T-helper 1 cell treated with Interleukin-12 subunit alpha and Interleukin-12 subunit beta and Interleukin-4 antibody, amounts not matched to agents 30 μg/mL and 1 μg/mL, for 36 hours (primary cell): ENCODE results near the gene PIK3R1.

Experiments used
- H3K27ac Mint-ChIP-seq: one replicate; pipeline ENCODE4 v1.8.0; 2021; ENCODE audit warnings: mild to moderate bottlenecking, mixed read lengths
- H3K27me3 Mint-ChIP-seq: one replicate; pipeline ENCODE4 v1.8.0; 2021; ENCODE audit warnings: low read depth, mixed read lengths
- H3K36me3 Mint-ChIP-seq: one replicate; pipeline ENCODE4 v1.8.0; 2021; ENCODE audit warnings: low read depth, mixed read lengths
- H3K4me1 Mint-ChIP-seq: one replicate; pipeline ENCODE4 v1.8.0; 2021; ENCODE audit warnings: low read depth, mixed read lengths
- H3K4me3 Mint-ChIP-seq: one replicate; pipeline ENCODE4 v1.8.0; 2021; ENCODE audit warnings: mild to moderate bottlenecking, moderate library complexity, mixed read lengths
- H3K9me3 Mint-ChIP-seq: one replicate; pipeline ENCODE4 v1.8.0; 2021; ENCODE audit warnings: mixed read lengths

PIK3R1 gene

GRCh38 chr5:68305223-68305870 is 89.8 kb downstream of the PIK3R1 start:
- Mint-ChIP-seq H3K9me3 (no peaks in the 10 kb centered on the region), H3K4me3 (no peak overlapping the region), H3K27ac (no peak overlapping the region), H3K27me3 (peaks cover 22% of the 10 kb centered on the region), H3K4me1 (peaks cover 18% of the 10 kb centered on the region), H3K36me3 (peaks cover 11% of the 10 kb centered on the region)

GRCh38 chr5:68306361-68307014 is 90.9 kb downstream of the PIK3R1 start:
- H3K4me1 Mint-ChIP-seq = peaks cover 13% of the 10 kb centered on the region
- H3K36me3 Mint-ChIP-seq = peaks cover 7% of the 10 kb centered on the region
- H3K4me3 Mint-ChIP-seq = no peak overlapping the region
- H3K27ac Mint-ChIP-seq = no peak overlapping the region
- peaks cover 27% of the 10 kb centered on the region for H3K27me3 Mint-ChIP-seq
- H3K9me3 Mint-ChIP-seq = no peaks in the 10 kb centered on the region

GRCh38 chr5:68313336-68313735 is 97.8 kb downstream of the PIK3R1 start:
- peaks cover 27% of the 10 kb centered on the region for H3K27me3 Mint-ChIP-seq
- H3K4me1 Mint-ChIP-seq = peaks cover 17% of the 10 kb centered on the region
- H3K36me3 Mint-ChIP-seq = peaks cover 2% of the 10 kb centered on the region
- no peaks in the 10 kb centered on the region for H3K9me3 Mint-ChIP-seq
- H3K27ac Mint-ChIP-seq = no peak overlapping the region
- H3K4me3 Mint-ChIP-seq = no peak overlapping the region

- no peak overlapping the region for H3K4me3 Mint-ChIP-seq
- peaks cover 17% of the 10 kb centered on the region for H3K4me1 Mint-ChIP-seq
- H3K36me3 Mint-ChIP-seq = peaks cover 2% of the 10 kb centered on the region
- H3K27me3 Mint-ChIP-seq = peaks cover 35% of the 10 kb centered on the region
- H3K9me3 Mint-ChIP-seq = no peaks in the 10 kb centered on the region
- no peak overlapping the region for H3K27ac Mint-ChIP-seq
Measured at GRCh38 chr5:68314465-68314864, 98.9 kb downstream of the PIK3R1 start.

- peak overlapping the region; percentile 40 for H3K4me3 Mint-ChIP-seq
- H3K9me3 Mint-ChIP-seq = no peaks in the 10 kb centered on the region
- H3K36me3 Mint-ChIP-seq = peaks cover 2% of the 10 kb centered on the region
- peaks cover 17% of the 10 kb centered on the region for H3K4me1 Mint-ChIP-seq
- H3K27ac Mint-ChIP-seq = no peak overlapping the region
- H3K27me3 Mint-ChIP-seq = peaks cover 41% of the 10 kb centered on the region
Measured at GRCh38 chr5:68315679-68316271, 100.2 kb downstream of the PIK3R1 start.

GRCh38 chr5:68316469-68316868 is 100.9 kb downstream of the PIK3R1 start:
- H3K27me3 Mint-ChIP-seq = peaks cover 44% of the 10 kb centered on the region
- no peak overlapping the region for H3K4me3 Mint-ChIP-seq
- H3K4me1 Mint-ChIP-seq = peaks cover 17% of the 10 kb centered on the region
- H3K27ac Mint-ChIP-seq = no peak overlapping the region
- no peaks in the 10 kb centered on the region for H3K9me3 Mint-ChIP-seq
- peaks cover 2% of the 10 kb centered on the region for H3K36me3 Mint-ChIP-seq

GRCh38 chr5:68317646-68318045 is 102.1 kb downstream of the PIK3R1 start:
- peaks cover 17% of the 10 kb centered on the region for H3K4me1 Mint-ChIP-seq
- no peaks in the 10 kb centered on the region for H3K9me3 Mint-ChIP-seq
- no peak overlapping the region for H3K4me3 Mint-ChIP-seq
- no peak overlapping the region for H3K27ac Mint-ChIP-seq
- peaks cover 2% of the 10 kb centered on the region for H3K36me3 Mint-ChIP-seq
- H3K27me3 Mint-ChIP-seq = peaks cover 44% of the 10 kb centered on the region

- Mint-ChIP-seq H3K36me3 (peaks cover 2% of the 10 kb centered on the region), H3K4me3 (no peak overlapping the region), H3K9me3 (no peaks in the 10 kb centered on the region), H3K4me1 (peaks cover 17% of the 10 kb centered on the region), H3K27me3 (peaks cover 44% of the 10 kb centered on the region), H3K27ac (no peak overlapping the region)
Measured at GRCh38 chr5:68318955-68319705, 103.6 kb downstream of the PIK3R1 start.

- Mint-ChIP-seq H3K9me3 (no peaks in the 10 kb centered on the region), H3K27ac (no peak overlapping the region), H3K36me3 (peaks cover 4% of the 10 kb centered on the region), H3K4me3 (no peak overlapping the region), H3K27me3 (peaks cover 51% of the 10 kb centered on the region), H3K4me1 (peaks cover 17% of the 10 kb centered on the region)
Measured at GRCh38 chr5:68319706-68320412, 104.3 kb downstream of the PIK3R1 start.

- Mint-ChIP-seq H3K4me1 (peaks cover 13% of the 10 kb centered on the region), H3K9me3 (no peaks in the 10 kb centered on the region), H3K27ac (no peak overlapping the region), H3K36me3 (peaks cover 4% of the 10 kb centered on the region), H3K27me3 (peaks cover 57% of the 10 kb centered on the region), H3K4me3 (no peak overlapping the region)
Measured at GRCh38 chr5:68320413-68320986, 104.9 kb downstream of the PIK3R1 start.

- no peak overlapping the region for H3K4me3 Mint-ChIP-seq
- H3K9me3 Mint-ChIP-seq = no peaks in the 10 kb centered on the region
- H3K27me3 Mint-ChIP-seq = peaks cover 53% of the 10 kb centered on the region
- peaks cover 1% of the 10 kb centered on the region for H3K36me3 Mint-ChIP-seq
- no peaks in the 10 kb centered on the region for H3K4me1 Mint-ChIP-seq
- H3K27ac Mint-ChIP-seq = no peak overlapping the region
Measured at GRCh38 chr5:68325065-68325580, 109.6 kb downstream of the PIK3R1 start.

- H3K4me3 Mint-ChIP-seq = no peak overlapping the region
- no peaks in the 10 kb centered on the region for H3K9me3 Mint-ChIP-seq
- H3K27me3 Mint-ChIP-seq = peaks cover 48% of the 10 kb centered on the region
- H3K27ac Mint-ChIP-seq = no peak overlapping the region
- peaks cover under 1% of the 10 kb centered on the region for H3K36me3 Mint-ChIP-seq
- peaks cover 3% of the 10 kb centered on the region for H3K4me1 Mint-ChIP-seq
Measured at GRCh38 chr5:68329554-68330255, 114.1 kb downstream of the PIK3R1 start.

- Mint-ChIP-seq H3K4me1 (peaks cover 3% of the 10 kb centered on the region), H3K36me3 (peaks cover under 1% of the 10 kb centered on the region), H3K9me3 (no peaks in the 10 kb centered on the region), H3K27me3 (peaks cover 40% of the 10 kb centered on the region), H3K27ac (no peak overlapping the region), H3K4me3 (no peak overlapping the region)
Measured at GRCh38 chr5:68330574-68330973, 115.0 kb downstream of the PIK3R1 start.
